AG04450 (cell line): Measurements from ENCODE around the gene HS6ST3. TPM values are rescaled to one million over a fixed set of nuclear protein-coding genes. Genes with fewer than 3 reads are reported as not detected.

Experiments
- CTCF ChIA-PET: fragments of 300-600, 350-600 bp; formaldehyde crosslinking; extraction: SDS; loops from one replicate; lab custom pipeline; 2022; ENCODE audit warnings: antibody characterized with exemption, inconsistent platforms; lab: Charles Lee
- POLR2A ChIA-PET: fragments of 350-600 bp; formaldehyde crosslinking; extraction: SDS; loops from one replicate; lab custom pipeline; 2021; ENCODE audit warnings: antibody characterized with exemption, inconsistent platforms; lab: Yijun Ruan, JAX
- DNase-seq: peaks from one replicate; pipeline ENCODE4 v3.0.0-alpha.2; 2011; ENCODE audit warnings: low read depth, low spot score
- H3K27ac ChIP-seq: one replicate; pipeline ENCODE4 v1.5.1; 2012; ENCODE audit warnings: low read depth, low read length, control low read depth
- H3K27me3 ChIP-seq: one replicate; pipeline ENCODE4 v1.6.0; 2012; ENCODE audit warnings: low read length; ENCODE audit not compliant: control insufficient read depth, insufficient read depth
- H3K4me3 ChIP-seq: 2 replicates; pipeline ENCODE4 v1.5.1; 2011; ENCODE audit warnings: mild to moderate bottlenecking, low read depth, low read length, control low read depth
- H3K9me3 ChIP-seq: 2 replicates; pipeline ENCODE4 v1.5.1; 2012; ENCODE audit warnings: low read length; ENCODE audit not compliant: control insufficient read depth, insufficient read depth
- CTCF ChIP-seq: IDR thresholded peaks from 2 replicates; pipeline ENCODE4 v1.5.1; 2011; ENCODE audit warnings: low read depth, low read length, control low read depth, inconsistent platforms
- polyA plus RNA-seq: library from polyadenylated mRNA; depleted of rRNA; stranded (reverse); fragments of >200 nt; gene quantifications from 2 replicates; pipeline ENCODE4 v1.2.3, GENCODE V29; 2011

Gene HS6ST3
- polyA plus RNA-seq, 1 experiment: not detected

- no peak for DNase-seq
- POLR2A ChIA-PET: no interaction called here
- Histone ChIP-seq H3K27ac (no peak overlapping the region), H3K4me3 (no peak overlapping the region), H3K9me3 (no peaks in the 10 kb centered on the region; the same call in 1 of the 2 replicates), H3K27me3 (no peaks in the 10 kb centered on the region)
- CTCF ChIA-PET: no interaction called here
- TF ChIP-seq CTCF: no peak
These were observed 654.7 kb downstream of the HS6ST3 start for GRCh38 chr13:96744367-96745331.

GRCh38 chr13:96746886-96747285 lies 657.0 kb downstream of the HS6ST3 start:
- DNase-seq: no peak
- TF ChIP-seq CTCF: no peak
- Histone ChIP-seq H3K27me3 (no peaks in the 10 kb centered on the region), H3K9me3 (no peaks in the 10 kb centered on the region; the same call in 1 of the 2 replicates), H3K4me3 (no peak overlapping the region), H3K27ac (no peak overlapping the region)
- ChIA-PET POLR2A (no interaction called here), CTCF (no interaction called here)

- ChIA-PET CTCF (no interaction called here), POLR2A (no interaction called here)
- no peaks in the 10 kb centered on the region; the same call in 1 of the 2 replicates for H3K9me3 ChIP-seq
These were observed 659.9 kb downstream of the HS6ST3 start for GRCh38 chr13:96749825-96750224.

GRCh38 chr13:96751089-96751488 lies 661.2 kb downstream of the HS6ST3 start:
- Histone ChIP-seq H3K4me3 (no peak overlapping the region), H3K27me3 (no peaks in the 10 kb centered on the region), H3K27ac (no peak overlapping the region), H3K9me3 (peaks cover 3% of the 10 kb centered on the region; the same call in 1 of the 2 replicates)
- ChIA-PET POLR2A (no interaction called here), CTCF (no interaction called here)
- DNase-seq: no peak
- no peak for TF ChIP-seq CTCF

More at GRCh38 chr13:96749825-96750224, 659.9 kb downstream of the HS6ST3 start:
- H3K4me3 ChIP-seq: no peak overlapping the region
- TF ChIP-seq CTCF: no peak
- no peaks in the 10 kb centered on the region for H3K27me3 ChIP-seq
- DNase-seq: no peak
- H3K27ac ChIP-seq: no peak overlapping the region

- Histone ChIP-seq H3K9me3 (no peaks in the 10 kb centered on the region; the same call in 1 of the 2 replicates), H3K27ac (no peak overlapping the region), H3K4me3 (no peak overlapping the region), H3K27me3 (no peaks in the 10 kb centered on the region)
- no peak for TF ChIP-seq CTCF
- CTCF ChIA-PET: no interaction called here
- POLR2A ChIA-PET: no interaction called here
- DNase-seq: no peak
These were observed 673.0 kb downstream of the HS6ST3 start for GRCh38 chr13:96762876-96763275.
